SK-N-MC (cell line): Measurements from ENCODE around the gene PIAS2.
"Not testable (repeated sequence)": the region's sequence is repeated elsewhere in the genome, so short reads cannot be mapped to it uniquely, and the experiment has no call there.

Experiments used
- EZH2 ChIP-seq: fragments of 200-600 bp; sonication (generic); IDR thresholded peaks from one replicate; pipeline ENCODE4 v1.6.1; 2017; ENCODE audit warnings: antibody characterized with exemption
- FOXP2 ChIP-seq: optimal IDR thresholded peaks from 2 replicates; pipeline ENCODE3; 2011; ENCODE audit warnings: mild to moderate bottlenecking, moderate library complexity; ENCODE audit not compliant: insufficient read depth; ENCODE audit errors: extremely low read length, control extremely low read depth
- POLR2AphosphoS5 ChIP-seq: IDR thresholded peaks from 2 replicates; pipeline ENCODE4 v1.6.1; 2012; ENCODE audit warnings: mild to moderate bottlenecking, low read depth, low read length, borderline replicate concordance

GRCh38 chr18:46865245-46865644 is 52.1 kb downstream of the PIAS2 start:
- not testable (repeated sequence) for TF ChIP-seq EZH2, POLR2AphosphoS5, FOXP2
